Measurements from ENCODE around the gene MBLAC2. TPM values are rescaled to one million over a fixed set of nuclear protein-coding genes. Genes with fewer than 3 reads are reported as not detected.

MBLAC2 gene
- 6.4 and 10.3 TPM in 2 replicates for total RNA-seq (ENCODE audit: low replicate concordance)

DNA sequence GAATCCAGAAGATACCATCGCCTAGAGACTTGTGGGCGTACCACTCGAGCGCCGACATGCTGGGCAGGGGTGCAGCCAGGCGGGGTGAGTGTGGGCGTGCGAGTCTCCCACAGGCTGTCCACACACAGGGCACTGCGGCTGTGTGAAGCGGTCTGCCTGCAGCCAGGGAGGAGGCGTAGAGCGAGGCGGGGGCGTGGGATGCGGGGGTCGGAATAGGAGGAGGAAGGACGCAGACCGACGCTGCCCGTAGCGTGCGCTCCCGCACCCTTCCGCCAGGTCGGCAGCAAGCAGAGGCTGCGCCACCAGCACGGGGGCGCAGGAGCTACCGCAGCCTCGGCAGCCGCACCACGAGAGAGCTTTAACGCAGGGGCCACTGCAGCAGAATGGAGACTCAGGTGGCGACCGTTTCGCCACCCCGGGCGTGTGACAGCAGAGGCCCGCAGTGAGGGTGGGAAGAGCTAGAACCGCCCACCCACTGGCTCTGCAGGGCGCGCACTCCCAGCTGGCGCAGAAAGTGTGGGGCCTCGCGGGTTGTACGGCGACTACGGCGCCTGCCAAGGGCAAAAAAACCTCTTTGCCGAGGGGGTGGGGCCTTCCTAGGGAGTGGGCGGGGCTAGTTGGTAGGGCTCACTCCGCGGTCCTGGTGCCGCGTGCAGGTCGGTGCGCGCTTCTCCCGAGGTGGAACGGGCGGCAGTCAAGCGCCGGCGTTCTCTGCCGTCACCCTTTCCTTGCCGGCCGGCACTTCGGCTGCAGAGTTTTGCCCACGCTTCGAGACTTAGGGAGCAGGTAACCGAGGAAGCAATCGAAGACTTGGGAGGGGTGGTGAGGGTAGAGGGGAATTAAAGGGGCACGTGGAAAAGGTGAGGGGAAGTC, at the start of gene MBLAC2, which contains the start of gene POLR3G:
Gene MBLAC2, minus strand, starts transcription at position 537 of the 873 bp plus-strand sequence. Its CDS starts 479 bp downstream, at position 58.
Gene POLR3G, plus strand, starts transcription at position 630 of the 873 bp plus-strand sequence. CDS start 10,704 bp downstream, outside the sequence.
- TF ChIP-seq, protein P1, sequence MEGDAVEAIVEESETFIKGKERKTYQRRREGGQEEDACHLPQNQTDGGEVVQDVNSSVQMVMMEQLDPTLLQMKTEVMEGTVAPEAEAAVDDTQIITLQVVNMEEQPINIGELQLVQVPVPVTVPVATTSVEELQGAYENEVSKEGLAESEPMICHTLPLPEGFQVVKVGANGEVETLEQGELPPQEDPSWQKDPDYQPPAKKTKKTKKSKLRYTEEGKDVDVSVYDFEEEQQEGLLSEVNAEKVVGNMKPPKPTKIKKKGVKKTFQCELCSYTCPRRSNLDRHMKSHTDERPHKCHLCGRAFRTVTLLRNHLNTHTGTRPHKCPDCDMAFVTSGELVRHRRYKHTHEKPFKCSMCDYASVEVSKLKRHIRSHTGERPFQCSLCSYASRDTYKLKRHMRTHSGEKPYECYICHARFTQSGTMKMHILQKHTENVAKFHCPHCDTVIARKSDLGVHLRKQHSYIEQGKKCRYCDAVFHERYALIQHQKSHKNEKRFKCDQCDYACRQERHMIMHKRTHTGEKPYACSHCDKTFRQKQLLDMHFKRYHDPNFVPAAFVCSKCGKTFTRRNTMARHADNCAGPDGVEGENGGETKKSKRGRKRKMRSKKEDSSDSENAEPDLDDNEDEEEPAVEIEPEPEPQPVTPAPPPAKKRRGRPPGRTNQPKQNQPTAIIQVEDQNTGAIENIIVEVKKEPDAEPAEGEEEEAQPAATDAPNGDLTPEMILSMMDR (IDR thresholded peaks at IDR 0.05; ENCODE audit: insufficient read depth, low read length) = peak; percentile 73
- H3K4me3 ChIP-seq (ENCODE audit: low read depth, low read length) = peak within 1 kb of the TSS; percentile 92
- peak; percentile 88 for DNase-seq (ENCODE audit: low read depth)

DNA sequence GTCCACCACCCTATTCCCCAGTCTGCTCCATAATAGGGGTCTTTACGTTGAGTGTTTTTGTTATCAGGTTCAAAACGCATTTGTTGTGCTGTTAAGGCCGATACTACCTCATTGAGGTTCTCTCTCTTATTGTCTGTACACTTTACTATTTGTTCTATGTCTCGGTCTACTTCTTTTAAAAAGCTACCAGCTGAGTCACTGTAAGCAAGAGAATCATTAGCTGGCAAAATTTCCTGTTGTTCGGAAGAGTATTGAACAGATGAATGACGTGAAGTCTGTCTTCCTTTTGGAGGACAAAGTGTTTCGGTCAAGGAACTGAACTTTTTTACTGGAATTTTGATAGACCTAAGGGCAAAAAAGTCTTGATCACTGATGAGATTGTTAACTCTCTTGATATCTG, 44.5 kb upstream of the MBLAC2 start:
- DNase-seq (ENCODE audit: low read depth) = no peak
- H3K4me3 ChIP-seq (ENCODE audit: low read depth, low read length) = no peak overlapping the region
- TF ChIP-seq, protein P1 (IDR thresholded peaks at IDR 0.05; ENCODE audit: insufficient read depth, low read length) = no peak

DNA sequence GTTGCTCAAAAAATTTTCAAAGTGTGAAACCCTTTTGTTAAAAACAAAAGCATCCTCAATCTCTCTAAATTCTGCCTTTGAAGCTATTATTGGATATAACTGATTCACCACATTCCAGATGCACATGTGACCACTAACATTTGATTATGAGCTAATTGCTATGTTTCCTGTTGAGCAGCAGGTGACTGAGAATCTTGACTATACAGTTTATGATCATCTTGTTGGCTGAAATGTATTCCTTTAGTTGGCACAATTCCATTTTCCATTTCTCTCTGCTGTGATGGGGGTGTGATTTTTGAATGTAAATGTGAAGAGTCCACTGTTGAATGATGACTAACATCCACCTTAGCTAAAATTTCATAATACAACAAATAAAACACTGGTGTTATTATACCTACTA, 44.1 kb upstream of the MBLAC2 start:
- DNase-seq (ENCODE audit: low read depth) = peak; percentile 8
- TF ChIP-seq, protein P1 (IDR thresholded peaks at IDR 0.05; ENCODE audit: insufficient read depth, low read length) = no peak
- H3K4me3 ChIP-seq (ENCODE audit: low read depth, low read length) = no peak overlapping the region

DNA sequence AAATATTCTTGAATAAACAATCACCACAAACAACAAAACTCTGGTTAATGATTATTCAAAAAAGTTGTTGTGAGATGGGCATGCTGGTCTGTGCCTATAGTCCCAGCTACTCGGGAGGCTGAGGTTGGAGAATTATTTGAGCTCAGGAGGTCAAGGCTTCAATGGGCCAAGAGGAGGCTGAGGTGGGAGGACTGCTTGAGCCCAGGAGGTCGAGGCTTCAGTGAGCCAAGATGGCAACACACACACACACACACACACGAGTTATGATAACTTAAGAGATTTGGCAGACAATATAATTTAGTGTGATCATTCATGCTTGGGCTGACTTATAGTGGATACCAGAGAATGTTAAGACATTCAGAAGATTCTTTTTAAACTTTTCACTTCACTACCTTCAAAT, 39.9 kb upstream of the MBLAC2 start:
- no peak for DNase-seq (ENCODE audit: low read depth)
- TF ChIP-seq, protein P1 (IDR thresholded peaks at IDR 0.05; ENCODE audit: insufficient read depth, low read length) = no peak
- no peak overlapping the region for H3K4me3 ChIP-seq (ENCODE audit: low read depth, low read length)

DNA sequence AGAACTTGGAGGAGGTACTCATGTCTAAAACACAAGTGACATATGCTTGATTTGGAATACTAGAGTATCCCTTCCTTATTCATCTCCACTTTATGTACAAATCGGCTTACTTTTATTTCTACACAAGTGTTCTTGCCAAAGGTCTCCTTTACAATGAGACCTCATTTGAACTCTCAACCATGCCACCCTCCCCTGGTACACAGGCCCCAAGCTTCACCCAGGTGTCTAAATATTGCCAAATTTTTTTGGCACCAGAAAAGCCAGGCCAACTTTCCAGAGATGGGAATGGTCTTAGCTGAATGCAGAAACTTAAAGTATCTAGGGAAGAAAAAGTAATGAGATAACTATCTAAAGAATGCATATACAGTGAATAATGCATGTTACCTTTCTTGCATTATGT, 35.9 kb upstream of the MBLAC2 start:
- TF ChIP-seq, protein P1 (IDR thresholded peaks at IDR 0.05; ENCODE audit: insufficient read depth, low read length) = no peak
- DNase-seq (ENCODE audit: low read depth) = no peak
- no peak overlapping the region for H3K4me3 ChIP-seq (ENCODE audit: low read depth, low read length)

DNA sequence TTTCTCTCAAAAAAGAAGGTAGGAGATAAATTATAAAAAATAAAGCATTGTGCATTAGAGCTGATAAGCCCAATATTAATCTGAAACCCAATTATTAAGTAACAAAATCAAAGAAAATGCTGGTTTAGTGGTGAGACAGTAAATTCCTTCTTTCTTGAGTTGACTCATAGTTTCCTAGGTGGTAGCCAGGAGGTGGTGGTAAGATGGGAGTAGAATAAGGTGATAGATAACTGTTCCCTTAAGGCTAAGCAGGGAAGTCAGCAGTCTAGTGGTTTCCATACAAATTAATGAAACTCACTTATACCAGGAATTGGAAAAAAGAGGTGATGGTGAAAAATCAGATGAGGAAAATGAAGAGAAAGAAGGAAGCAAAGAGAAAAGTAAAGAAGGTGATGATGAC, 31.6 kb upstream of the MBLAC2 start:
- TF ChIP-seq, protein P1 (IDR thresholded peaks at IDR 0.05; ENCODE audit: insufficient read depth, low read length) = no peak
- peak; percentile 21 for DNase-seq (ENCODE audit: low read depth)
- no peak overlapping the region for H3K4me3 ChIP-seq (ENCODE audit: low read depth, low read length)

Data from fibroblast of the aortic adventitia (primary cell).